Activated CD4-positive, alpha-beta T cell treated with anti-CD3 and anti-CD28 coated beads for 48 hours (primary cell): ENCODE data around the gene ANKUB1.

ENCODE experiments used
- DNase-seq: peaks from one replicate; pipeline ENCODE4 v3.0.0-alpha.2; 2020

The ANKUB1 gene

DNA sequence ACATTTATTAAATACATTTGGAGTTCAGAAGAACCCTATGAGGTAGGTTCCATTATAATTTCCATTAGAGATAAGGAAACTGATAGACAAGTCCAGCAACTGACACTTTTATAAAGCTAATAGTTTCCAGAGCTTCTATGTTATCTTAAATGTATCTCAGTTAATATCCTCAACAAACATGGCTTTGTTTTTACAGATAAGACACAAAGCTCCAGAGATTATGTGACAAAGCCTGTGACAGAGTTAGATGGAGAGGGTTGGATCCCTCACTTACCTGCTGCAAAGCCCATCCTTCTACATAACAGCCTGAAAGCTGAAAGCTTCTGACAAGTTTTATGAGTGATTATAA, 39.6 kb downstream of the ANKUB1 start:
- no peak for DNase-seq

DNA sequence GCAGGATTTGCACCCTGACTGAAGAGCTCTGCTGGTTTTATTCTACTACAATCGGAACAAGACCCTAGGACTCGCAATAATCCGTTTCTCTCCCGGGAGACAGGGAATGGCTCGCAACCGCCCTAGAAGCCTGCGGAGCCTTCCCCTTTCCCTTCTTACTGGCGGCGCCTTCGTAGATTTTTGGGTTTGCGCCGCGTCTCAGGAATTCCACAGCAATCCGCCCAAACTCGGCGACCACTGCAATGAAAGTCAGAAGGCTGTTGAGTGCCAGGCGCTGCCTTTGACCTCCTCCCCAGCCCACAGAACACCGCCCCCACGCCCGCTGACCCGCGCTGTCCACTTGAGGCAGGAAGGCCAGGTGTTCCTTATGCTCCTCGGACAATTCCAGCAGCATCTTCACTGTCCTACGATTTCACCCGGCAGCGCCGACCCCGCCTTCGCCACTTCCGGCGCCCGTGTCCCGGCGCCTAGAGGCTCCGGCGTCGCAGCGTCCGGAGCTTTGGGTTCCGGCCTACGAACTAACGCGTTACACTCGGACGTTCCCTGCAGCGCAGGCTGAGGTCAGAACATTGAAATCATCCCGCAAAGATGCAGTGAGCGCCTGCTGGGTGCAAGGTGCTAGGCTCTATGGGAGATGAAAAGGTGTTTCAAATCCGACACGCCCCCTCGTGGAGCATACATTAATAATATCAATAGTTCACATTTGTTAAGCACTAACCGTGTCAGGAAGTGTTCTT, 40.1 kb downstream of the ANKUB1 start, which contains the start of gene COMMD2:
Gene COMMD2, minus strand, starts transcription at position 439 of the 737 bp plus-strand sequence. Its CDS starts 45 bp downstream, at position 394.
- DNase-seq: peak; percentile 87

DNA sequence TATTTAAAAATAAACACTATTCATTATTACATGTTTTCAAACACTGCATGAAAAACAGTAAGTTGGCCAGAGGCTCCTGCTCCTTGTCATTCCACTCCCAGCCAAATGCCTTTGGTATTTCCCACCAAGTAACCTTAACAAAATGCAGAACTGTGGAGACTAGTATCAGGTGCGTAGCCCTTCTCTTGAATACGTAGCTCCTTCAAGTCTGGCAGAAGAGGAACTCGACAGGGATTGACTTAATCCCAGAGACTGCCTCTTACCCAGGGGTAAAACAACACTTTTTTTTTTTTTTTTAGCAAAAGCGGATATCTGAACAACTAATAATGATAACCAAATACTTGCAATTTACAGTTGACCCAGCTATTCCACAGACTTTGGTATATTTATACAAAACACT, 40.8 kb downstream of the ANKUB1 start:
- DNase-seq: no peak

DNA sequence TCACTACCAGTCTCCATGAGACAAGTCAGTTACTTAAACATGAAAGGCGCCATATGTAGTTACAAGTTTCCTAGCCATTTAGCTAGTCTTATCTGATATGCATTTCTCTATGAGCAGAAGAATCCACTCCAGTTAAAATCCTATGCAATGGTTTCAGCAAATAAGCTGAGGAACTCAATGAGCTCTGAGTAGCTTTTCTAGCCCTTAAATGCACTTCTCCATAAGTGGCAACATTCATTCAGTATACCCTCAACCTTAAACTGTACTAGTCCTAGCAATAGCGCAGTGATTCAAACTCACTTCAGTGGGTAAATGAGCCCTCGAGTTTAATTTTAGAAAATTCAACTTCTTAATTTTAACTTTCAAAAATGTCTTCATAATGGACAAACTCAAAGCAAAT, 47.7 kb downstream of the ANKUB1 start:
- DNase-seq: no peak

DNA sequence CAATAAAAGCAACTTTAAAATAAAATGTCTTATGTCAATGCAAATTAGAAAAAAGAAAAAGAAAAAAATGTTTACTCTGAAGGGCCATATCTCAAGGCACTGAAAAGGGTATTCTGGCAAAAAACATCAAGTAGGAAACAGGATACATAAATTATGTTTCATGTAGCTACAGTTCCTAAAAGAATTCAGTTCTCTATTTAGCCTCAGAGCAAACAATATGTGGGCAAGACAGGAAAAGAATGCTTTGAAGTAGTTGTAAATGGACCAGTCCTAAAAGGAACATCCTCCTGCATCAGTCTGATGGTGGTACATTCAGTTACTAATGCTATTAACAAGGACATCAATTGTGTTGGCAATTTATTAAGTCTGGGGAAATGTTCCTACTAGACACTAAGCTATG, 48.2 kb downstream of the ANKUB1 start:
- no peak for DNase-seq

DNA sequence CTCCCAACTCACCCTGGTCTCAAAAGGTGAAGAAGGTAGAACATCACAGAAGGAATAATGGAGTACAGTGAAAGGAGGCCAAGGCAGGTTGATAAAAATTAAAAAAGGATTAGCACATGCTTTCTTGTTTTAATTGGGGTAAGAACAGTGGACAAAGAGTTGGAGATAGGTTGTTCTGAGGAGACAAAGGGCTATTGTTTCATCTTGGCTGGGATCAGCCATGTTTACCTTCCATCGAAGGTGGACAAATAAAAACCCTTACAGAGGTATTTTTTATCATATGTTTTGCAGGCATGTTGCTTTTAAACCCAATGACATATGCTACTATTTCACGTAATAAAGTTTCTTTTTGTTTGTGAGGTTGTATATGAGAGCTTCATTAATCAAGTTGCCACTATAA, 53.0 kb downstream of the ANKUB1 start:
- no peak for DNase-seq

DNA sequence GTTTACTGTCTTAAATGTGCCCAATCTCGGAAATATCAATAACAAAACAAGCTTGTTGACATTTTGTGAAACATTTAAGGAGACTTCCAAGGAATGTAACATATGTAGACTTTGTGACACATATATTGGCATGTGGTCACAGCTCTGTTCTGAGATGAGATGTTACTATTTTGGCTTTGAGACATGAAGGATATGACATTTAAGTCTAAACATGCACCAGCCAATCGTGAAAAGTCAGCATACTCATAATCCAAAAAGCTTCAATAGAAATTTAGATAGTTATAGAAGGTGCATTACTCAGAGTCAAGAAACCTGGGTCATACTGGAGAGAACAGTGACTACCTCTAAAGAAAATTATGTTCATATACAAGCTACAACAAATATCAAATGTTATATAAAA, 53.5 kb downstream of the ANKUB1 start:
- DNase-seq: no peak

DNA sequence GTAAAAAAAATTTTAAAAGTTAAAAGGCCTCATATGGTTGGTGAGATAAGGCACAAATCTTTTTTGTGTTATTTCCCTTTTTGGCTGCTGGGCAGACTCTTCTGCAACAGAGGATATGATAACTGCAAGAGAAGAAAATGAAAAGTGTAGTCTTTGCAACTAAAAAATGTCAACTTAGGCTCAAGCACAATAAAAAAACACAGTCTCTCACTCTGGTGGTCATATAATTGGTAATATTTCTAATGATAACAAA, 55.5 kb downstream of the ANKUB1 start:
- DNase-seq: no peak

DNA sequence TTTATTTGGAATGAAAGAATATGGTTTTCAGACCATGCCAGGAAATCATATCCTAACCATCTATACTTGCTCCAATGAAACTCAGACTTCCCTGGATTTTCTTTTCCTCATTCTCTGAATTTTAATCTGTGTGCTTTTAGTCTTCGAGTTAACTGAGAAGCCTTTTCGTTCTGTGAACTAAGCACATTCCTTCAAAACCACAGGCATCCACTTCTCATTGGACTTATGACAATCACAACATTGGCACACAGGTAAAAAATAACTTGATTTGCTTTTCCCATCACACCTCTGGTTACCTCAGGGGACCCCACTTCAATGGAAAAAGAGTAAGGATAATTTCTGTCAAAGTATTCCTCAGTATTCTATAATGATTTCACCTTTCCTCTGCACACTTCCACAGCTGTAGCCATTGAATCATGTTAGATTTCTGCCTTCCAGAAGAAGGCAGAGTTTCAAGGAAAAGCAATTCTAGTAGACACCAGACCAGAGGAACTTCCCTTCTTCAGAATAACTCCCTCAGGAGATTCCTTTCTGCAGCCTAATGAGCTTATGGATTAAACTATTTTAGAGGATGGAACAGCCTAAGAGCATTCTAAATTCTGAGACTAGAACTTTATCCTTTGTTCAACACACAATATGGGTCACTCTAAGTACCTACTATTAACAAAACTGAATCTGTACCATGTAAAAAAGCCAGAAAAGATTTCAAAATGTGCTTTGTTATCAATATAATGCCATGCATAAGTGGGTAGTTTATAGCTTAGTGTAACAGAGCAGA, 56.0 kb downstream of the ANKUB1 start:
- DNase-seq: no peak

DNA sequence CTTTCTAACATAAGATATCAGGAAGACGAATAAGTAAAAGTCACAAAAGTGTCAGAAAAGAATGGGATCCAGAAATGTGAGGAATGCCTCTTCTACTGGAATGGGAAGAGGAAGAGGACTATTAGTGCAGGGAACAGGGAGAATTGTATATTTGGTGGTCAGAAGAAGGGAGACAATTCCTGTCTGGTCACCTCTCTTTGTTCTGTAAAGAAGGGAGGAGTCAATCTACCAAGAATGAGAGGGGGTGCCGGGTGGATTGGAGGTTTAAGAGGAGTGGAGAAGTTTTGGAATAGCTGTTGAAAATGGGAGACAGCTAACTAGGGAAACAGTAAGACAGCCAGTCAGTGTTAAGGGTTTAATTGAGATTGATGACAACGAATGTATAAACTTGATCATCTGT, 60.1 kb downstream of the ANKUB1 start:
- DNase-seq: no peak

DNA sequence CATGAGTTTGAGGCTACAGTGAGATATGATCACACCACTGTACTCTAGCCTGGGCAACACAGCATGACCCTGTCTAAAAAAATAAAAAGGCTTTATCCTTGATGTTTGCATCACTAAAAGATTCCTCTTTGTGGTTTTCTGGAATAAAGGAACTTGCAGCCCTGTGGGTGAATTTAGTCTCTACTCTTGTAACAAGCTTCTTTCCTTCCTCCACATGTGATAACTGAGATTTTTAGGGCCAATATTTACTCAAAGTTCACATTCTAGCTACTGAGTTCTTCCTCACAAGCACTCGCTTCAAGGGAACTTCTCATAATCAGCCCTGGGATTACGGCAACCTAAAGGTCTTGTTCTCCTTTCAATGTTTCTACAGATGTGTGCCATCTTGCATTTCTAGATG, 64.7 kb downstream of the ANKUB1 start:
- DNase-seq: no peak

DNA sequence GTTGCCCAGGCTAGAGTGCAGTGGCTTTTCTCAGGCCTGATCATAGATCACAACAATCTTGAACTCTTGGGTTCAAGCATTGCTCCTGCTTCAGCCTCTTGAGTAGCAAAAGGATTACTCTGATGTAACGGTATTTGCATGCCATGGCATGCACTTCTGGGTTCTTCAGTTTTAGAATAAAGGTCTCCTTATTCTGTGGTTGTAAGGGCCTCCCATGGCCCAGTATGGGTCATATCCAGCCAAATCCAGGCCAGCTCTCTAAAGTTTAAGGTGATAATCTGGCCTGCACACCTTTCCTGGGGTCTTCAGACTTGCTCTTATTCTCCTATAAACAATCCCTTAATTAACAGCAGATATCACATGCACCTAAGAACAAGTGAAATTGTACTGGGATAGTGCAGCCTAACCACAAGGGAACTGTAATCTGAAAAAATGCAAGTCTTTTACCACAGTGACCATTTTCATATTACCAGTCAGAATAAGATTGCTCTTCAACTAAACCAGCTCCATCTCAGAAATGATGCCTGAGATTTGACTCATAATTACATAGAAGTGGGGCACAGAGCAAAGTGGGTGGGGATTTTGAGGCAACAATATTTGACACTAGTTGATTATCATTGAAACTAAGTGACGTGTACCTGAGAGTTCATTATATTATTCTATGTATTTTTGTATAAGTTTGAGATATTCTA, 65.5 kb downstream of the ANKUB1 start:
- DNase-seq: peak; percentile 8

DNA sequence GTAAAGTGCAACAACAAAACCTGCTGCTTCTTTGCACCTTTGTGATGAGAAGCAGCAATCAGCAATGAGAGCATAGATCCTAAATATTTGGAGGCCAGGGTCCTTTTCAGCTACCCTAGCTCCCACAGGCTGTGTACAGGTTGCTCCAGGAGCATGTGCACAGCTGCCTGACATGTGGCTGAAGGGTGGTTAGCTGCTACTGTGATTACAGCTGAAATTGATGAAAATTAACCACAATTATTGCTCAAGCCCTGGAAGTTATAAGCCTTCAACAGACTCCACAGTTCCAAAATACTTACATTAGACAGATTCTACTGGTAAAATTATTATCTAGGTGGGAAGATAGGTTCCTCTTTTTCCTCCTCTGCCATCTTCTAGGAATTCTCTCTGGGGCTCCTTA, 68.6 kb downstream of the ANKUB1 start:
- no peak for DNase-seq

DNA sequence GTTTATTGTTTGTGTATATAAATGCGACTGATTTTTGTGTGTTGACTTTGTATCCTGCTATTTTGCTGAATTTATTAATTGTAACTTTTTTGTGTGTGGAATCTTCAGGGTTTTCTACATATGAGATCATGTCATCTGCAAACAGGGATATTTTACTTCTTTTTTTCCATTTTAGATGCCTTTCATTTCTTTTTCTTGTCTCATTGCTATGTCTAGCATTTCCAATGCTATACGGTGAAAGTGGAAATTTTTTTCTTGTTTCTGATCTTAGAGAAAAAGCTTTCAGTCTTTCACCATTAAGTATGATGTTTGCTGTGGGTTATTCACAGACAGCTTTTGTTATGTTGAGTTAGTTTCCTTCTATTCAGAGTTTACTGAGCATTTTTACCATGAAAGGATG, 71.4 kb downstream of the ANKUB1 start:
- no peak for DNase-seq

DNA sequence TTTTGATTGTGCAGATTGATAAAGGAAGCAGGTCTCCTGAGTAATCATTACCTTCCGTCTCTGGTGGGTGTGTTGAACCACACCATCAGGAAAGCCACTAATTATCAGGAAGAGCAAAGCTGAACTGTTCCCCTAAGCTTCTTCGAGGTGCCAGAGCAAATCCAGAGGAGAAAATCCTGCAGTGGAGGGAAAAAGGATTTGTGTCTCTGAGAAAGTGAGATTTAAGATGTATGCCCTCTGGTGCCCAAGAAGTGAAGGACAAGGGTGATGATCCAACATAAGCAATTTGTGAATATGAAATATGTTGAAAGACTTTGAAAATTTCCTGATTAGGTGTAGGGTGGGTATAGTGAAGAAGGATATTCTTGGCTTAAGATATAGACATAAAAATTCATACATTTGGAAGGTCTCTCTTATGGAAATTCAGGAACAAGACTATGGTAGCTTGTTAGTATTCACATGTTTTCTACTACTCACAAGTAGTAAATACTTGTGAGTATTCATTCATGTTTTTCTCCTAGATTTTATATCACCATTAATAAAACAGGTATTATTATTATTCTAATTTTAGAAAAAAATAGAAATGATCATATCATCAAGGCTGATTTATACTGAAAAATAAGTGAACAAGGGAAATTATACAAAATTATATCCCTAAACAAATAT, 74.8 kb downstream of the ANKUB1 start:
- peak; percentile 35 for DNase-seq

DNA sequence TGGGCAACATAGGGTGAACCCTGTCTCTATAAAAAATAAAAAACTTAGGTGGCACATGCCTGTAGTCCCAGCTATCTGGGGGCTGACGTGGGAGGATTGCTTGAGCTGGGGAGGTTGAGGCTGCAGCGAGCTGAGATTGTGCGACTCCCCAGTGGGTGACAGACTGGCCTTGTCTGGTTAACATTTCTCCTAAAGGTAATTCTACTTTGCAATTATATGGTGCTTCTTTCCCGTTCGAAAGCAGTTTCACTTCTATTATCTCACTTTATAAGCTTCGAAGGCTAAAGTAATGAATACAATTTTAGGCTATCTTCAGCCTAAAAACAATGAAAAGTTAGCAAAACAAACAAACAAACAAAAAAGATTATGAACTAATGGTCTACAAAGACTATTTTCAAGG, 75.4 kb downstream of the ANKUB1 start:
- no peak for DNase-seq

DNA sequence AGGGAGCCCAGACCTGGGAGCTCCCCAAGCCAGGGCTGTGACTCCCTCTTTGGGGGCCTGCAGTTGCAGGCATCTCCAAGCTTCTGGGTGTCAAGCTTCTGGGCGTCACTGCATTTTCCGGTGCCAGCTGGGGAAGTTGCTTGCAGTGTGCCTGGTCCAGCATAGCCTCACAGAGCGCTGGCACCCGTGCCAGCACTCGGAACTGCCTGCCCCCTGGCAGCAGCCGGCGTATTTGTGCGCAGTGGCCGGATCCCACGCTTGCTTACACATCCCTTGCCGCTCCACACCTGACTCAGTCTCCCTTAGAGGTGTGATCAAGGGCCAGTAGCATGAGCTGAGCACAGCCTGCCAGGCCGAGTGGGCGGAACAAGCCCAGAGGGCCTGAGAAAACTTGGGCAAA, 77.1 kb downstream of the ANKUB1 start:
- no peak for DNase-seq

DNA sequence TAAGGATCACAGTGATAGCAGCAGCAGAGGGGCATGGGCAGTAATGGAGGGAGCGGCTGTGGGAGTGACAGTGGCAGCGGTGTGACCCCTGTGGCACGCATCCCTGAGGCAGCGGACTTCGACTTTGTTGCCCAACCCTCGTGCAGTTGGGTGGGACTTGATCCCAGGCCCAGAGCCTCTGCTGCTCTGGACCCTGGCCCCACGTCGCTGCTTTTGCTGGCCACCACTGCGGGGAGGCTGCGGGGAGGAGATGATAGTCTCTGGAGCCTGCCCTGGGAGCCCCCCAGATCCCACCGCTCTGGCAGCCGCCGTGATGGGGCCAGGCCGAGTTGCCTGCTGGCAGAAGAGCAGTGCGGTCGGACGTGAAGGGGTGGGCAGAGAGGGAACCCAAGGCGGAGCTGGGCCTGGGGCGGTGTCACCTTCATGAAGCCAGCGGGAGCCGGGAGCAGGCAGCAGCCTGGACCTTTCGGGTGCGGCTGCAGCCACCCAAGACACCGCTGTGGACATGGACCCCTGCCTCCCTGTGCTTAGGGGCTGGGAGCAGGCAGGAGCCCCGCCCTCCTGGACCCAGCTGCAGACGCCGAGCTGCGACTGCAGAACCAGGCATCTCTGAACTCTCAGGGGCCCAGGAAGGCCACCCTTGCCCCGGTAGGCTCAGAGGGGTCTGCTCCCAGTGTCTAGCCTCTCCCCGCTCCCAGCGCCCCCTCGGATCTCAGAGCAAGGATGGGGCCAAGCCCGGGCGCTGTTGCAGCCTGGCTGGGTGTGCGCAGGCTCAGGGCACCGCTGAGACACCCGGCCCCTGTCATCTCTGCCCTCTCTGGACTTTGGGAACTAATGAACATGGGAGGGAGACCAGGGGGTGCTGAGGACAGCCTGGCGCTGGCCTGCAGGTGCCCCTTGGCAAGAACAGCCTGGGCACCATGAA, 78.4 kb downstream of the ANKUB1 start:
- no peak for DNase-seq
